GM10266 (cell line): Measurements from ENCODE around the gene L3MBTL4.

Experiments
- DNase-seq: peaks from one replicate; pipeline ENCODE4 v3.0.0; 2012; ENCODE audit errors: extremely low spot score
- TF ChIP-seq, protein P1 (sequence below): IDR thresholded peaks from 2 replicates; pipeline ENCODE4 v1.5.1; 2012; ENCODE audit warnings: mild to moderate bottlenecking, low read depth; ENCODE audit not compliant: control insufficient read depth, insufficient read depth; ENCODE audit errors: missing control alignments

Gene L3MBTL4

DNA sequence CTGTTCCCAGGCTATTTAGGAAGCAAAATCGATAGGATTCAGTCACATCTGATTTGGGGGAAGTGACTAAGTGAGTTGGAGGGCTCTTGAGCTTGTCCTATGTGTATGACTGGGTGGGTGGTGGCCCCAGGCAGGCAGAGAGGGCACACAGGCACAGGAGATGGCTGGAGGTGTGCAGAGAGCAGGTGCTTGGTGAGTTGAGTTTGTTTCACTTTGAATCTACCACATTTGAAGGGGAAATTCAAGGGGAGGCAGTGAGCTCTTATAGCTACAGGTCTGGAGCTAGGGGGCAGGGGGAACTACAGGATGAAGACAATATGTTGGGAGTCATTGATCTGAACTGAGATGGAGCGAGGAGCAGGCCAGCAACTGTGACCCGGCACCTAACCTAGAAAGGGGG is 476.9 kb downstream of the L3MBTL4 start:
- TF ChIP-seq, protein P1, sequence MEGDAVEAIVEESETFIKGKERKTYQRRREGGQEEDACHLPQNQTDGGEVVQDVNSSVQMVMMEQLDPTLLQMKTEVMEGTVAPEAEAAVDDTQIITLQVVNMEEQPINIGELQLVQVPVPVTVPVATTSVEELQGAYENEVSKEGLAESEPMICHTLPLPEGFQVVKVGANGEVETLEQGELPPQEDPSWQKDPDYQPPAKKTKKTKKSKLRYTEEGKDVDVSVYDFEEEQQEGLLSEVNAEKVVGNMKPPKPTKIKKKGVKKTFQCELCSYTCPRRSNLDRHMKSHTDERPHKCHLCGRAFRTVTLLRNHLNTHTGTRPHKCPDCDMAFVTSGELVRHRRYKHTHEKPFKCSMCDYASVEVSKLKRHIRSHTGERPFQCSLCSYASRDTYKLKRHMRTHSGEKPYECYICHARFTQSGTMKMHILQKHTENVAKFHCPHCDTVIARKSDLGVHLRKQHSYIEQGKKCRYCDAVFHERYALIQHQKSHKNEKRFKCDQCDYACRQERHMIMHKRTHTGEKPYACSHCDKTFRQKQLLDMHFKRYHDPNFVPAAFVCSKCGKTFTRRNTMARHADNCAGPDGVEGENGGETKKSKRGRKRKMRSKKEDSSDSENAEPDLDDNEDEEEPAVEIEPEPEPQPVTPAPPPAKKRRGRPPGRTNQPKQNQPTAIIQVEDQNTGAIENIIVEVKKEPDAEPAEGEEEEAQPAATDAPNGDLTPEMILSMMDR, result no peak
- no peak for DNase-seq

DNA sequence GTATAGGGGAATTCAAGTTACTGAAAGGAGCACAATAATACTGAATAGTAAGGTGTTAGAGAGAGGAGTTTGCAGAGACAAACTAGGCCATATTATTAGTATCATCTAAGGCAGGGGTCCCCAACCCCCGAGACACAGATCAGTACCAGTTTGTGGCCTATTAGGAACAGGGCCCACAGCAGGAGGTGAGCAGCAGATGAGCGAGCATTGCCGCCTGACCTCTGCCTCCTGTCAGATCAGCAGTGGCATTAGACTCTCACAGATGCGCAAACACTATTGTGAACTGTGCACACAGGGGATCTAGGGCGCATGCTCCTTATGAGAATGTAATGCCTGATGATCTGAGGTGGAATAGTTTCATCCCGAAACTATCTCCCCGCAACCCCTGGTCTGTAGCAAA is 477.6 kb downstream of the L3MBTL4 start:
- no peak for DNase-seq
- TF ChIP-seq, protein P1, result no peak

DNA sequence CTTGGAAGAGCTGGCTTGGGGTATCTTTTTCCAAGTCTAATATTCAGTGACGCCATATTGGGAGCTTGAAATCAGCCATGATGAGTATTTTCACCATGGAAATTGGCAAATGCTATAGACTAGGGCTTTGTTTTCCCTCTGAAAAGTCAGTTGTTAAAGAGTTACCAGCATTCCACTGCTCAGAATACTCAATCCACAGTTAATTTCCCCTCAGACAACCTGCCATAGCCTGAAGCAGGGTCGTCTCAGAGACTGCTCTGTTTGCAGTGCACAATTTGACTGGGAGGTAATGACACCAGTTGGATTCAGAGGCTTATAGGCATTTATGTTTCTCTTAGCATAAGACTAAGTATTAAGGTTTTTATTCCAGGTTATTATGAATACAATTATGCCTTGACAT is 483.9 kb downstream of the L3MBTL4 start:
- DNase-seq, result no peak
- TF ChIP-seq, protein P1, result no peak

DNA sequence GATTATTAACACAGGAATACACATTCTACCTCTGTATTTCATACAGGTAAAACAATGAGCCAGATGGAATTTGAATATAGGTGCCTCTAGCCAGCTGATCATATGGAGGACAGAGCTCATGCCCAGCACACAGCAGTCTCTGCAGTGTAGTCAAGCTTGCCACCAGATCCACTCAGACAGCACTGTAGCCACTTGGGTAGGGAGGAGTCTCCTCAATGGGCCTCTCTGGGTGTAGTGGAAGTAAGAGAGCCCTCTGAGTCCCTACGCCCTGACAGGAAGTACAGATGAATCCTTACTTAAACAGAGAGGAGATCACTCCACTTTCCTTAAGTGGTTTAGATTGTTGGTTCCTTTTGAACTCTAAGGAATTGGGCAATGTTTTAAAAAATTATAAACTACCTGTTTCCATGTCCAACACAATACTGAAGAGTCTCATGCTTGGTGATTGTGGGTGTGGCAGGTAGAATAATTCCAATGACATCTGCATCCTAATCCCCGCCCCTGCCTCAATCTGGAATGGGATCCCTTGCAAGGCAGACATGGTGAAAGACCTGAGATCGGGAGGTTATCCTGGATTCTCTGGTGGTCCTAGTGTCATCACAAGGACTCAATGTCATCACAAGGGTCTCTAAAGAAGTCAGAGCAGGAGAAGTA is 496.4 kb downstream of the L3MBTL4 start:
- no peak for DNase-seq
- TF ChIP-seq, protein P1, result no peak

DNA sequence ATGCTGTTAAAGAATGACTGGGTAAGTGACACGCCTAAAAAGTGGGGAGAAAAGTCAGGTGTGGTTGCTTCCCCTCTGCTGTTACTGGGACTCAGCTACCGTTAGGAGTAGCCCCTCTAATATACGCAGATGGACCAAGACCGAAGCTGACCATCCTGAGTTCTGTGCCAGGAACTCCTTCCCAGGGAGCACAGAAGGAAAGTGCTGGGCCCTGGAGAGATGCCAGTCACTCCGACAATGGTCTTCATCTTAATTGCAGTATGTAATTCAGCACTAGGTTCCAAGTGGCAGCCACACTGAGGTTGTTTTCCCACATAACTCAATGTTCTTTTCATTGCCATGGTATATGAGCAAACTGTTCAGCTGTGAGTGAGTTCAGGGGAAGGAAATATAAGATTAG is 499.8 kb downstream of the L3MBTL4 start:
- TF ChIP-seq, protein P1, result no peak

DNA sequence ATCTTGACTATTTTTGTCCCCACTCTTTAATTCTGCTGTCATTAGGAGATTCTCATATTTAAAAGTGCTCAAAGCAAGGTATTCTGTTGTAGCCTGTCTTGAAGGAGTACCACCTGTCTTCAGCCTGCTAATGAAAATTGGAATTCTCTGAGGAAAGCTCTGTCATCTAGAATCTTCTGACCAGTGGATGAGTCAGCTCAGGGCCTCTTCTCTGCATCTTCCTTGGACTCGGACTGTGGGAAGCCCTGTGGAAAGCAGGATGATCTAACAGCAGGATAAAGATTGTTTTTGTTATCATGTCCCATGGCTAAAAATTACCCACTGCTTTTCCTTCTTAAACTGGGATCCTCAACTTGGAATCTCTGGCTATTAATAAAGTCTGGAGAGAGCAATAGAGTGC is 500.7 kb downstream of the L3MBTL4 start:
- TF ChIP-seq, protein P1, result no peak
- no peak for DNase-seq

More for the DNA sequence above, 499.8 kb downstream of the L3MBTL4 start:
- no peak for DNase-seq

DNA sequence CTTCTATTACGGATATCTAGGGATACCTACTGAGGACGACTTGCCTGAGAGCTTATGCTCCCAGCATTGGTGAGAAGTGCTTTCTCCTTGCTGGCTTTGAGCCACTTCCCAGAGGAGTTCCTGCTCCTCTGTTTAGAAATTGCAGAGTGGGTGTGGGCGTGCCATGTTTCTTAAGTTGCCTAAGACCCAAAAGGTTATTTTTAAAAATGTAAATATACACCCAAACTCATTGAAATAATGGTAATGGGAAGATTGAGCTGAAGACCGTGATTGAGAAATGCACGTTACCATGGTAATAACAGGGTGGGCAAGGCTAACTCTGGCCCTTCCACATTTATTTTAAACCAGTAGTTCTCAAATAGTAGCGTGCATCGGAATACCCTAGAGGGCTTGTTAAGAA is 502.1 kb downstream of the L3MBTL4 start:
- no peak for DNase-seq
- TF ChIP-seq, protein P1, result no peak
